SK-N-MC (cell line): Measurements from ENCODE around the gene AGRN.
A peak's percentile ranks its signal among the peaks of the same experiment; 100 is the strongest.
"Not testable (repeated sequence)": the region's sequence is repeated elsewhere in the genome, so short reads cannot be mapped to it uniquely, and the experiment has no call there.

Experiments used
- DNase-seq: peaks from one replicate; pipeline ENCODE4 v3.0.0-alpha.2; 2011; ENCODE audit warnings: low read depth, low spot score
- H3K27ac ChIP-seq: fragments of 200-600 bp; sonication (generic); 2 replicates; pipeline ENCODE4 v1.5.1; 2016; ENCODE audit warnings: mixed run types
- H3K36me3 ChIP-seq: fragments of 200-600 bp; sonication (generic); 2 replicates; pipeline ENCODE4 v1.6.1; 2017; ENCODE audit warnings: antibody characterized with exemption, low read length, mixed read lengths; ENCODE audit not compliant: insufficient read depth
- H3K4me3 ChIP-seq: fragments of 200-600 bp; sonication (generic); 2 replicates; pipeline ENCODE4 v1.5.1; 2016
- H3K9ac ChIP-seq: fragments of 200-600 bp; sonication (generic); 2 replicates; pipeline ENCODE4 v1.8.0; 2017; ENCODE audit warnings: mixed run types, mixed read lengths; ENCODE audit not compliant: insufficient read length
- H3K9me3 ChIP-seq: fragments of 200-600 bp; sonication (generic); 2 replicates; pipeline ENCODE4 v1.6.1; 2017; ENCODE audit warnings: low read depth, mild to moderate bottlenecking, antibody characterized with exemption, low read length, moderate library complexity, mixed read lengths
- EZH2 ChIP-seq: fragments of 200-600 bp; sonication (generic); IDR thresholded peaks from one replicate; pipeline ENCODE4 v1.6.1; 2017; ENCODE audit warnings: antibody characterized with exemption
- FOXP2 ChIP-seq: optimal IDR thresholded peaks from 2 replicates; pipeline ENCODE3; 2011; ENCODE audit warnings: mild to moderate bottlenecking, moderate library complexity; ENCODE audit not compliant: insufficient read depth; ENCODE audit errors: extremely low read length, control extremely low read depth
- POLR2AphosphoS5 ChIP-seq: IDR thresholded peaks from 2 replicates; pipeline ENCODE4 v1.6.1; 2012; ENCODE audit warnings: mild to moderate bottlenecking, low read depth, low read length, borderline replicate concordance

The AGRN gene

DNA sequence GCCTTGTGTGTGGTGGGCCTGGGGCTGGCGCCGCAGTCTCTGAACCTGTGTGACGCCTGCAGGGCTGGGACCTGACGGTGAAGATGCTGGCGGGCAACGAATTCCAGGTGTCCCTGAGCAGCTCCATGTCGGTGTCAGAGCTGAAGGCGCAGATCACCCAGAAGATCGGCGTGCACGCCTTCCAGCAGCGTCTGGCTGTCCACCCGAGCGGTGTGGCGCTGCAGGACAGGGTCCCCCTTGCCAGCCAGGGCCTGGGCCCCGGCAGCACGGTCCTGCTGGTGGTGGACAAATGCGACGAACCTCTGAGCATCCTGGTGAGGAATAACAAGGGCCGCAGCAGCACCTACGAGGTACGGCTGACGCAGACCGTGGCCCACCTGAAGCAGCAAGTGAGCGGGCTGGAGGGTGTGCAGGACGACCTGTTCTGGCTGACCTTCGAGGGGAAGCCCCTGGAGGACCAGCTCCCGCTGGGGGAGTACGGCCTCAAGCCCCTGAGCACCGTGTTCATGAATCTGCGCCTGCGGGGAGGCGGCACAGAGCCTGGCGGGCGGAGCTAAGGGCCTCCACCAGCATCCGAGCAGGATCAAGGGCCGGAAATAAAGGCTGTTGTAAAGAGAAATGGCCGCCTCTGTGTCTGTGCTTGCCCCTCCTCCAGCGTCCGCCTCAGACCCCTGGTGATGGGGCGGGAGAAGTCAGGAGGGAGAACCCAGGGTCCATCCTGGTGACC, 5.8 kb upstream of the AGRN start:
- H3K27ac ChIP-seq: no peak overlapping the region
- peak overlapping the region; percentile 73 for H3K4me3 ChIP-seq
- peak overlapping the region; percentile 19 for H3K9ac ChIP-seq
- no peaks in the 10 kb centered on the region for H3K9me3 ChIP-seq
- no peaks in the 10 kb centered on the region for H3K36me3 ChIP-seq
- no peak for DNase-seq
- TF ChIP-seq EZH2: no peak
- TF ChIP-seq POLR2AphosphoS5: no peak
- no peak for TF ChIP-seq FOXP2

DNA sequence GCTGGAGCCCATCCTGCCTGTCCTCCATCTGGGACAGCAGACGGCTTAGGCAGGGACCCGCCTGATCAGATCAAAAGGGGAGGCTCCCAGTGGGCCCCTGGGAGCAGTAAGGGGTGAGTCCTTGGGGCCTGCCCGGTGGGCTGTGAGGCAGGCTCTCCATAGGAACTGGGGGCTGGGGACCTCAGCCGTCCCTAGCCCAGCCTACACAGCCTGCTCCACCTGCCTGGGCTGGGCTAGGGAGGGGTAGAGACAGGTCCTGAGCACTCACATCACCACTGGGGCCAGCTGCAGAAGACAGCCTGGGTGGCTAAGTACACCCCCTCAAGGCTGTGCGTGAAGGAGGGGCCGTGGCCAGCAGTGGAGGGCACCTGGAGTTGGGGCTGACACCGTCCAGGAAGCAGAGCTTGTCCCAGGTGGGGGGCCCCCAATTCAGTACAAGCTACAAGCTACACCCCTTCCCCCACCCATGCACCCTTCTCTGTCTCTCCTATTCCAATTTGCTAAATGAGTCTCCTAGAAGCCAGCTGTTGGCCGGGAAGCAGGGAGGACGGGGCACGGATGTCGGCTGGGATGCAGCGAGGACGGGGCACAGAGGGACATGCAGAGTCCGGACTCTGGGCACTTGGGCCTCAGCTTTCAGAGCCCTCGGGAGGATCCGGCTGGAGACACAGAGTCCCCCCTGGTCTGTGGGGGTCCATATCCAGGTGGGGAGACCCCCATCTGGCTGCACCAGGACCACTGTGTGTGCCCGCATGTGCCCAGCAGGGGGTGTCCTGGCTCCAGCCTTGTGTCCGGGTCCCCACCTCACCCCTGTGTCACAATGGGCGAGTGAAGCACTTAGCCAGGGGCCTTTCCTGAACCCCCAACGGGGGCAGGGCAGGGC, 4.9 kb upstream of the AGRN start:
- Histone ChIP-seq H3K9me3 (no peaks in the 10 kb centered on the region), H3K4me3 (no peak overlapping the region), H3K9ac (no peak overlapping the region), H3K27ac (no peak overlapping the region), H3K36me3 (no peaks in the 10 kb centered on the region)
- TF ChIP-seq POLR2AphosphoS5 (no peak), EZH2 (no peak), FOXP2 (no peak)
- DNase-seq: no peak

DNA sequence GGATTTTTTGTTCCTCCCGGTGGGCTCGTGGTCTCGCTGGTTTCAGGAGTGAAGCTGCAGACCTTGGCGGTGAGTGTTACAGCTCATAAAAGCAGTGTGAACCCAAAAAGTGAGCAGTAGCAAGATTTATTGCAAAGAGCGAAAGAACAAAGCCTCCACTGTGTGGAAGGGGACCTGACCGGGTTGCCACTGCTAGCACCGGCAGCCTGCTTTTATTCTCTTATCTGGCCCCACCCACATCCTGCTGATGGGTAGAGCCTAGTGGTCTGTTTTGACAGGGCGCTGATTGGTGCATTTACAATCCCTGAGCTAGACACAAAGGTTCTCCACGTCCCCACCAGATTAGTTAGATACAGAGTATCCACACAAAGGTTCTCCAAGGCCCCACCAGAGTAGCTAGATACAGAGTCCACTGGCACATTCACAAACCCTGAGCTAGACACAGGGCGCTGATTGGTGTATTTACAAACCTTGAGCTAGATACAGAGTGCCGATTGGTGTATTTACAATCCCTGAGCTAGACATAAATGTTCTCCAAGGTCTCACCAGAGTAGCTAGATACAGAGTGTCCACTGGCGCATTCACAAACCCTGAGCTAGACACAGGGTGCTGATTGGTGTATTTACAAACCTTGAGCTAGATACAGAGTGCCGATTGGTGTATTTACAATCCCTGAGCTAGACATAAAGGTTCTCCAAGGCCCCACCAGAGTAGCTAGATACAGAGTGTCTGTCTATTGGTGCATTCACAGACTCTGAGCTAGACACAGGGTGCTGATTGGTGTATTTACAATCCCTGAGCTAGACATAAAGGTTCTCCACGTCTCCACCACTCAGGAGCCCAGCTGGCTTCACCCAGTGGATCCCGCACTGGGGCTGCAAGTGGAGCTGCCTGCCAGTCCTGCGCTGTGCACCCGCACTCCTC, 2.3 kb upstream of the AGRN start:
- DNase-seq, H3K27ac ChIP-seq, H3K9ac ChIP-seq, H3K36me3 ChIP-seq, H3K9me3 ChIP-seq, H3K4me3 ChIP-seq: not testable (repeated sequence)

DNA sequence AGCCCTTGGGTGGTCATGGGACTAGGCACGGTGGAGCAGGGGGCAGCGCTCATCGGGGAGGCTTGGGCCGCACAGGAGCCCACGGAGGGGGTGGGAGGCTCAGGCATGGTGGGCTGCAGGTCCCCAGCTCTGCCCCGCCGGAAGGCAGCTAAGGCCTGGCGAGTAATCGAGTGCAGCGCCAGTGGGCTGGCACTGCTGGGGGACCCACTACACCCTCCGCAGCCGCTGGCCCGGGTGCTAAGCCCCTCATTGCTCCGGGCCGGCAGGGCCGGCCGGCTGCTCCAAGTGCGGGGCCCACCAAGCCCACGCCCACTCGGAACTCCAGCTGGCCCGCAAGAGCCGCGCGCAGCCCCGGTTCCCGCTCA, 1.6 kb upstream of the AGRN start:
- not testable (repeated sequence) for H3K9me3 ChIP-seq, H3K4me3 ChIP-seq, H3K36me3 ChIP-seq, H3K27ac ChIP-seq, H3K9ac ChIP-seq, DNase-seq

DNA sequence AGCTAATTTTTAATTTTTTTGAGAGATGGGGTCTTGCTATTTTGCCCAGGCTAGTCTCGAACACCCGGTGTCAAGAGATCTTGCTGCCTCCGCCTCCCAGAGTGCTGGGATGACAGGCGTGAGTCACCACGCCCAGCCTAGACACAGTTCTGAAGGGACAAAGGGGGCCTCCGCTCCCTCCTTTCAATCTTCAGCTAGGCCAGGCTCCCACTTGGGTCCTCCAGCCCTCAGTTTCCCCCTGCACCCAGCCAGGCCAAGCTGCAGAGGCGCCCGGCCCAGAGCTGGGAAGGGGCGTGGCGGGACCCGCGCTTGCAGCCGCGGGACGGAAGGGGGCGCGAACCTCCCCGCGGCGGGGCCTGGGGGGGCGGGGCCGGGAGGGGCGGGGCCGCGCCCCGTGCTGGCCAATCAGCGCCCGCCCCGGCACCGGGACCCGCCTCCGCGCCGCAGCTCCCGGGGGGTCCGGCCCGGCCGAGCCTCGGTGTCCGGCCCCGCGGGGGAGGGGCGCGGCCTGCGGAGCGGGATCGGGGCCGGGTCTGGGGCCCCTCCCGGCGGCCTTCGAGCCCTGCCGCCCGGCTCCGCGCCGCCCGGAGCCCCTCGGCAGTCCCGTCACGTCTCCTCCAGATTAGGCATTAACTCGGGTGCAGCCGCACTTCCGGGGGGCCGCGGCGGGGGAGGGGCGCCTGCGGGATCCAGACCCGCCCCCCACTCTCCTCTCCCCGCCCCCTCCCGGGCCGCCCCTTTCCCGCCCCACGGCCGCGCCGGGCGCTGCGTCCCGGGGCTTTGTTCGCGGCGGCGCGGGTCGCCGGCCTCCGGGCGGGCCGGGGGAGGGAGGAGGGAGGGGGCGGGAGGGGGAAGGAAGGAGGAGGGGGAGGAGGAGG, 559 bp upstream of the AGRN start:
- TF ChIP-seq FOXP2 (no peak), POLR2AphosphoS5 (no peak), EZH2 (no peak)
- H3K27ac ChIP-seq: peak overlapping the region; percentile 46; the same call in 1 of the 2 replicates

DNA sequence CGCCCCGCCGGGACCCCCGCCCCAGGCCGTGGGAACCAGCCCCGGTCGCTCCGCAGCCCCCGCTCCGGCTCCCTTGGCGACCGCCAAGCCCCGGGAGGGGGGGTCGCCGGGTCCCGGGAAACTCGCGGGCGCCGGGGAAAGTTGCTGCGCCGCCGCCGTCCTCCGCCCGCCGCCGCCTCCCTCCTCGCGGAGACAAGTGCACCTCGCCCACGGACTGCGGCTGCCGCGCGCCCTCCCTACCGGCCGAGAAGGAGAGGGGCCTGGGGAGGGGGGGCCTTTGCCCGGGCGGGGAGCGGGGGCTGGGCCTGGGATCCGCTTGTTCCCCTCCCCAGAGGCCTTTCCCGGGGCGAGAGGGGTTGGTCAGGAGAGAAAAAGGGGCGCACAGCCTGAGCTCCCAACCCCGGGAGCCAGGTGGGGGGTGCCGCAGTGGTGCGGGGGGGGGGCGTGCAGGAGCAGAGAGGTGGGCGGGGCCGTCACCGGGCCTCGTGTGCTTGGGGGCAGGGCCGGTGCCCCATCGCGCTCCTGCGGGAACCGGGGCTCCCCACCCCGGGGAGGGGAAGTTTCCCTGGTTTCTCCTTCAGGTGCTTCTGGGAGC, 592 bp downstream of the AGRN start:
- Histone ChIP-seq H3K36me3 (peaks cover 5% of the 10 kb centered on the region; the same call in 1 of the 2 replicates), H3K27ac (peak overlapping the region; percentile 54), H3K9ac (peak overlapping the region; percentile 45), H3K9me3 (no peaks in the 10 kb centered on the region), H3K4me3 (peak overlapping the region; percentile 78)
- no peak for TF ChIP-seq FOXP2
- no peak for TF ChIP-seq EZH2
- TF ChIP-seq POLR2AphosphoS5: no peak
- no peak for DNase-seq

More for the DNA sequence above, 559 bp upstream of the AGRN start:
- peaks cover 5% of the 10 kb centered on the region; the same call in 1 of the 2 replicates for H3K36me3 ChIP-seq
- no peaks in the 10 kb centered on the region for H3K9me3 ChIP-seq
- DNase-seq: no peak
- H3K4me3 ChIP-seq: peak overlapping the region; percentile 52; the same call in 1 of the 2 replicates
- no peak overlapping the region for H3K9ac ChIP-seq
